Ascending aorta (tissue), 2 donors: Measurements from ENCODE around the gene PCDHA7. TPM values are rescaled to one million over a fixed set of nuclear protein-coding genes. Genes with fewer than 3 reads are reported as not detected.
"Not testable (repeated sequence)": the region's sequence is repeated elsewhere in the genome, so short reads cannot be mapped to it uniquely, and the experiment has no call there.

ENCODE experiments used
- DNase-seq, 2 donors: peaks; one replicate each; pipeline ENCODE4 v3.0.0-alpha.2; 2019; ENCODE audit warnings: low spot score in 2 of 2
- H3K27ac ChIP-seq, 2 donors: fragments of 200-600 bp; sonication (generic); one replicate each; pipeline ENCODE4 v1.5.1; 2016 to 2017; ENCODE audit warnings: mild to moderate bottlenecking in 1 of 2
- H3K27me3 ChIP-seq: fragments of 200-600 bp; sonication (generic); one replicate; pipeline ENCODE4 v1.5.1; 2017
- H3K36me3 ChIP-seq, 2 donors: fragments of 200-600 bp; sonication (generic); one replicate each; pipeline ENCODE4 v1.5.1; 2016
- H3K4me1 ChIP-seq, 2 donors: fragments of 200-600 bp; sonication (generic); one replicate each; pipeline ENCODE4 v1.5.1; 2016 to 2017; ENCODE audit warnings: mild to moderate bottlenecking in 1 of 2
- H3K4me3 ChIP-seq, 2 donors: fragments of 200-600 bp; sonication (generic); one replicate each; pipeline ENCODE4 v1.5.1; 2016 to 2017; ENCODE audit warnings: mild to moderate bottlenecking in 1 of 2
- H3K9me3 ChIP-seq, 2 donors: fragments of 200-600 bp; sonication (generic); one replicate each; pipeline ENCODE4 v1.5.1; 2016
- CTCF ChIP-seq, 3 experiments: fragments of 200-600 bp in 2 of 3; fragments of 450-650 bp in 1 of 3; sonication (generic) in 2 of 3; IDR thresholded peaks; one replicate each; pipeline ENCODE4 v1.5.1; 2016 to 2019; ENCODE audit warnings: antibody characterized with exemption in 3 of 3, mild to moderate bottlenecking in 1 of 3, moderate library complexity in 1 of 3
- intact Hi-C: fragments of 100-400 bp; cut with DNase I; formaldehyde crosslinking; loops from one replicate; pipeline ENCODE4 v1.15.1; 2023
- total RNA-seq: library from RNA; depleted of rRNA; stranded (reverse); fragments of >200 nt; gene quantifications from one replicate; pipeline ENCODE4 v1.1.0, GENCODE V29; 2016

PCDHA7 gene
- total RNA-seq, 1 donor from 2014 or later = not detected

- TF ChIP-seq CTCF (IDR thresholded peaks at IDR 0.05) = no peak
- Histone ChIP-seq H3K36me3 (no peaks in the 10 kb centered on the region), H3K9me3 (peaks cover 8 to 42% of the 10 kb centered on the region in 2 donors), H3K4me3 (no peak within 1 kb of the TSS), H3K27ac (no peak within 1 kb of the TSS), H3K27me3 (no peaks in the 10 kb centered on the region), H3K4me1 (no peaks in the 10 kb centered on the region)
- DNase-seq = no peak
- intact Hi-C loops = no loop called here
These were observed 34.9 kb downstream of the PCDHA7 start, which contains the start of gene PCDHA11 for GRCh38 chr5:140868721-140869554. TSS of gene PCDHA11 (plus strand) at chr5:140868957. CDS start at chr5:140869104, 147 bp downstream.

- DNase-seq = no peak
- no peak overlapping the region for H3K4me3 ChIP-seq
- H3K4me1 ChIP-seq = no peaks in the 10 kb centered on the region
- H3K27me3 ChIP-seq = no peaks in the 10 kb centered on the region
- H3K36me3 ChIP-seq = no peaks in the 10 kb centered on the region
- peaks cover 8 to 41% of the 10 kb centered on the region in 2 donors for H3K9me3 ChIP-seq
- intact Hi-C loops = no loop called here
- TF ChIP-seq CTCF (IDR thresholded peaks at IDR 0.05) = no peak
- H3K27ac ChIP-seq = no peak overlapping the region
These were observed 35.5 kb downstream of the PCDHA7 start for GRCh38 chr5:140869555-140869886.

GRCh38 chr5:140870221-140871201 lies 36.4 kb downstream of the PCDHA7 start:
- DNase-seq = no peak
- Histone ChIP-seq H3K36me3 (no peaks in the 10 kb centered on the region), H3K9me3 (peaks cover 12 to 48% of the 10 kb centered on the region in 2 donors), H3K4me3 (no peak overlapping the region), H3K27ac (no peak overlapping the region), H3K27me3 (no peaks in the 10 kb centered on the region), H3K4me1 (no peaks in the 10 kb centered on the region)
- TF ChIP-seq CTCF (IDR thresholded peaks at IDR 0.05) = no peak
- intact Hi-C loops = no loop called here

- H3K4me3 ChIP-seq = no peak within 1 kb of the TSS
- DNase-seq = no peak
- no peaks in the 10 kb centered on the region for H3K36me3 ChIP-seq
- TF ChIP-seq CTCF (IDR thresholded peaks at IDR 0.05) = no peak
- intact Hi-C loops = no loop called here
- peaks cover 24 to 60% of the 10 kb centered on the region in 2 donors for H3K9me3 ChIP-seq
- no peaks in the 10 kb centered on the region for H3K4me1 ChIP-seq
- H3K27ac ChIP-seq = no peak within 1 kb of the TSS
- no peaks in the 10 kb centered on the region for H3K27me3 ChIP-seq
These were observed 41.3 kb downstream of the PCDHA7 start, which contains the start of gene PCDHA12 for GRCh38 chr5:140875085-140876065. TSS of gene PCDHA12 (plus strand) at chr5:140875308. CDS start at chr5:140875473, 165 bp downstream.

- H3K36me3 ChIP-seq, DNase-seq, H3K4me3 ChIP-seq, intact Hi-C loops, H3K27me3 ChIP-seq, H3K27ac ChIP-seq, H3K4me1 ChIP-seq: not testable (repeated sequence)
- H3K9me3 ChIP-seq = peaks cover 17 to 61% of the 10 kb centered on the region in 2 donors
These were observed 42.6 kb downstream of the PCDHA7 start for GRCh38 chr5:140876541-140877261.
